NT2/D1 (cell line): Measurements from ENCODE around the gene TBC1D10B.

ENCODE experiments used
- SUZ12 ChIP-seq: IDR thresholded peaks from 2 replicates; pipeline ENCODE4 v1.6.1; 2011; ENCODE audit not compliant: insufficient read length, insufficient read depth; ENCODE audit errors: extremely low read depth
- YY1 ChIP-seq: IDR thresholded peaks from 2 replicates; pipeline ENCODE4 v1.6.1; 2011; ENCODE audit not compliant: insufficient read length, insufficient read depth
- ZNF274 ChIP-seq: IDR thresholded peaks from 2 replicates; pipeline ENCODE4 v1.6.1; 2011; ENCODE audit warnings: mild to moderate bottlenecking, low read depth, low read length

- no peak for TF ChIP-seq SUZ12
- no peak for TF ChIP-seq ZNF274
- no peak for TF ChIP-seq YY1
These were observed 8.2 kb upstream of the TBC1D10B start for GRCh38 chr16:30378236-30379157.
